ENCODE data around the gene PDIA3.

DNA sequence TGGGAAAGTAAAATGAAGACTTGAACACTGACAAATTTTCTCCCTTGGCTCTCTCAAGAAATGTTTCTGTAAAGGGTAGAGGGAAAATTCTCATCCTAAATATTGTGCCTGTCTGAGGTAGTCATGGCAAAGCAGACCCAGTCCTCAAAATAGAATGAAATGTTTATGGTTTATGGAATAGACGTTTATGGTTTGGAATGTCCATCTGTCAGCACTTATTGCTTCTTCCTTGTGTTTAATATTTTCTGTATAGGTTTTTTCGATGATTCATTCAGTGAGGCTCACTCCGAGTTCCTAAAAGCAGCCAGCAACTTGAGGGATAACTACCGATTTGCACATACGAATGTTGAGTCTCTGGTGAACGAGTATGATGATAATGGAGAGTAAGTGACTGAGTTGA is 16.6 kb downstream of the PDIA3 start:
- TF ChIP-seq, protein P1, sequence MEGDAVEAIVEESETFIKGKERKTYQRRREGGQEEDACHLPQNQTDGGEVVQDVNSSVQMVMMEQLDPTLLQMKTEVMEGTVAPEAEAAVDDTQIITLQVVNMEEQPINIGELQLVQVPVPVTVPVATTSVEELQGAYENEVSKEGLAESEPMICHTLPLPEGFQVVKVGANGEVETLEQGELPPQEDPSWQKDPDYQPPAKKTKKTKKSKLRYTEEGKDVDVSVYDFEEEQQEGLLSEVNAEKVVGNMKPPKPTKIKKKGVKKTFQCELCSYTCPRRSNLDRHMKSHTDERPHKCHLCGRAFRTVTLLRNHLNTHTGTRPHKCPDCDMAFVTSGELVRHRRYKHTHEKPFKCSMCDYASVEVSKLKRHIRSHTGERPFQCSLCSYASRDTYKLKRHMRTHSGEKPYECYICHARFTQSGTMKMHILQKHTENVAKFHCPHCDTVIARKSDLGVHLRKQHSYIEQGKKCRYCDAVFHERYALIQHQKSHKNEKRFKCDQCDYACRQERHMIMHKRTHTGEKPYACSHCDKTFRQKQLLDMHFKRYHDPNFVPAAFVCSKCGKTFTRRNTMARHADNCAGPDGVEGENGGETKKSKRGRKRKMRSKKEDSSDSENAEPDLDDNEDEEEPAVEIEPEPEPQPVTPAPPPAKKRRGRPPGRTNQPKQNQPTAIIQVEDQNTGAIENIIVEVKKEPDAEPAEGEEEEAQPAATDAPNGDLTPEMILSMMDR (IDR thresholded peaks at IDR 0.05; ENCODE audit: borderline replicate concordance, extremely low read depth, low read length, poor library complexity, severe bottlenecking), result no peak
- no peak for TF ChIP-seq EZH2 (IDR thresholded peaks at IDR 0.05; ENCODE audit: borderline replicate concordance, low read depth, low read length, severe bottlenecking)

Data from DND-41 (cell line).